Endothelial cell of umbilical vein (primary cell): ENCODE data around the gene VSTM4. TPM values are rescaled to one million over a fixed set of nuclear protein-coding genes. Genes with fewer than 3 reads are reported as not detected.

Source experiments
- BruUV-seq: library from RNA; stranded (reverse); fragments of 400-500 nt; replicated peaks from 2 replicates; lab custom pipeline; 2021; lab: Mats Ljungman, UMichigan
- CTCF ChIA-PET: fragments of 300-600, 350-600 bp; sonication (Branson Sonifier 250); formaldehyde crosslinking; loops from one replicate; lab custom pipeline; 2021; ENCODE audit warnings: antibody characterized with exemption, inconsistent platforms; lab: Charles Lee
- POLR2A ChIA-PET: fragments of 300-600, 350-600 bp; sonication (Branson Sonifier 250); formaldehyde crosslinking; loops from one replicate; lab custom pipeline; 2021; ENCODE audit warnings: antibody characterized with exemption, inconsistent platforms; lab: Charles Lee
- DNase-seq: peaks from one replicate; pipeline ENCODE4 v3.0.0-alpha.2; 2011; ENCODE audit warnings: low read depth, low spot score
- FAIRE-seq: peaks from 2 replicates; lab custom pipeline; 2011; peaks lifted over from hg19 to GRCh38; lab: Jason Lieb, UNC
- H2AFZ ChIP-seq: 2 replicates; pipeline ENCODE4 v1.6.0; 2012; ENCODE audit warnings: low read depth, low read length, control low read depth, inconsistent platforms
- H3K27ac ChIP-seq: 2 replicates; pipeline ENCODE4 v1.5.1; 2011; ENCODE audit warnings: low read depth, mild to moderate bottlenecking, control low read depth, low read length, moderate library complexity; ENCODE audit not compliant: insufficient read depth
- H3K27me3 ChIP-seq, 2 experiments: 2 replicates each; pipeline versions ENCODE4 v1.6.0 to v1.6.1; 2011; ENCODE audit warnings: low read length in 2 of 2, mixed read lengths in 1 of 2; ENCODE audit not compliant: control insufficient read depth in 2 of 2, insufficient read depth in 2 of 2
- H3K36me3 ChIP-seq, 2 experiments: 2 replicates in 1 of 2; 3 replicates in 1 of 2; pipeline ENCODE4 v1.5.1; 2011; ENCODE audit warnings: low read length in 2 of 2, mild to moderate bottlenecking in 1 of 2, moderate library complexity in 1 of 2; ENCODE audit not compliant: control insufficient read depth in 2 of 2, insufficient read depth in 2 of 2; ENCODE audit errors: extremely low read depth in 1 of 2
- H3K4me1 ChIP-seq: 3 replicates; pipeline ENCODE4 v1.5.1; 2011; ENCODE audit warnings: mild to moderate bottlenecking, low read length; ENCODE audit not compliant: control insufficient read depth, insufficient read depth; ENCODE audit errors: extremely low read depth
- H3K4me2 ChIP-seq: 2 replicates; pipeline ENCODE4 v1.6.1; 2011; ENCODE audit warnings: low read length, control low read depth, mixed read lengths; ENCODE audit not compliant: insufficient read depth
- H3K4me3 ChIP-seq, 3 experiments: fragments of 200-600 bp in 1 of 3; sonication (generic), shearing (Covaris generic) in 1 of 3; replicated peaks in 1 of 3; 2 replicates each; pipeline ENCODE4 v1.5.1; 2011 to 2016; ENCODE audit warnings: control low read depth in 3 of 3, low read length in 3 of 3, mild to moderate bottlenecking in 2 of 3, inconsistent platforms in 1 of 3, low read depth in 1 of 3, moderate library complexity in 1 of 3; ENCODE audit not compliant: insufficient read depth in 1 of 3
- H3K79me2 ChIP-seq: 2 replicates; pipeline ENCODE4 v1.6.0; 2012; ENCODE audit warnings: low read length, inconsistent platforms; ENCODE audit not compliant: control insufficient read depth, insufficient read depth
- H3K9ac ChIP-seq: replicated peaks from 2 replicates; pipeline ENCODE3; 2011; ENCODE audit warnings: low read length, control low read depth; ENCODE audit not compliant: insufficient read depth; ENCODE audit errors: extremely low read depth
- H3K9me1 ChIP-seq: replicated peaks from 3 replicates; pipeline ENCODE4 v1.6.0; 2011; ENCODE audit warnings: mild to moderate bottlenecking, low read length; ENCODE audit not compliant: control insufficient read depth, insufficient read depth; ENCODE audit errors: extremely low read depth
- H3K9me3 ChIP-seq: replicated peaks from 2 replicates; pipeline ENCODE4 v1.5.1; 2012; ENCODE audit warnings: low read length, inconsistent platforms; ENCODE audit not compliant: control insufficient read depth, insufficient read depth
- H4K20me1 ChIP-seq: replicated peaks from 2 replicates; pipeline ENCODE3; 2011; ENCODE audit warnings: mild to moderate bottlenecking, low read length; ENCODE audit not compliant: control insufficient read depth, insufficient read depth; ENCODE audit errors: extremely low read depth
- EZH2 ChIP-seq: IDR thresholded peaks from 2 replicates; pipeline ENCODE4 v1.6.1; 2012; ENCODE audit warnings: borderline replicate concordance, low read depth, mild to moderate bottlenecking, moderate library complexity, low read length, inconsistent platforms; ENCODE audit not compliant: severe bottlenecking
- FOS ChIP-seq: IDR thresholded peaks from 2 replicates; pipeline ENCODE4 v1.6.1; 2011; ENCODE audit warnings: mild to moderate bottlenecking, low read length, moderate library complexity, borderline replicate concordance; ENCODE audit not compliant: insufficient read depth
- GATA2 ChIP-seq: IDR thresholded peaks from 2 replicates; pipeline ENCODE4 v1.7.0; 2011; ENCODE audit warnings: low read depth, mild to moderate bottlenecking, moderate library complexity, mixed read lengths, low read length; ENCODE audit not compliant: insufficient read length, insufficient read depth
- JUN ChIP-seq: IDR thresholded peaks from 2 replicates; pipeline ENCODE4 v1.6.1; 2011; ENCODE audit warnings: borderline replicate concordance, low read depth; ENCODE audit not compliant: insufficient read length, insufficient read depth
- MYC ChIP-seq: IDR thresholded peaks from one replicate; pipeline ENCODE4 v1.6.1; 2011; ENCODE audit warnings: mild to moderate bottlenecking, low read depth, low read length
- POLR2A ChIP-seq: IDR thresholded peaks from 2 replicates; pipeline ENCODE4 v1.6.1; 2012; ENCODE audit warnings: low read depth, mild to moderate bottlenecking, control low read depth, low read length
- POLR2AphosphoS5 ChIP-seq: IDR thresholded peaks from 2 replicates; pipeline ENCODE4 v1.6.1; 2012; ENCODE audit warnings: low read depth, mild to moderate bottlenecking, control low read depth, low read length, moderate library complexity; ENCODE audit not compliant: insufficient read depth
- dilution Hi-C: fragments of 300-500 bp; cut with MboI; formaldehyde crosslinking; loops from one replicate; pipeline ENCODE4 v1.15.0; 2019; ENCODE audit warnings: low sequenced_read_pairs; ENCODE audit not compliant: extremely low pct_ligation_motif_present
- intact Hi-C: fragments of 100-400 bp; cut with micrococcal nuclease; formaldehyde crosslinking; loops from one replicate; pipeline ENCODE4 v1.10.0; 2022
- polyA plus RNA-seq, 4 experiments: library from polyadenylated mRNA; depleted of rRNA in 3 of 4; stranded (reverse) in 3 of 4; unstranded in 1 of 4; fragments of >200 nt; gene quantifications; 2 replicates each; pipeline versions ENCODE4 v1.2.1 to v1.2.3, GENCODE V29; 2011 to 2012; ENCODE audit warnings: missing spikeins in 1 of 4
- total RNA-seq: library from RNA; stranded (reverse); gene quantifications from 2 replicates; pipeline ENCODE4 v1.2.3, GENCODE V29; 2021
- TF ChIP-seq, protein P1 (sequence below), 2 donors: IDR thresholded peaks; 1 replicate in 1 of 2; 2 replicates in 1 of 2; pipeline ENCODE4 v1.5.1; 2011; ENCODE audit warnings: low read length in 2 of 2, mild to moderate bottlenecking in 2 of 2, moderate library complexity in 2 of 2, control low read depth in 1 of 2, inconsistent platforms in 1 of 2, low read depth in 1 of 2; ENCODE audit not compliant: insufficient read depth in 1 of 2; ENCODE audit errors: extremely low read depth in 1 of 2

The VSTM4 gene
- total and polyA plus RNA-seq, 2 donors (not counting 3 experiments of a cell fraction or from before 2014, with no cell fraction given), result 0.07 TPM

DNA sequence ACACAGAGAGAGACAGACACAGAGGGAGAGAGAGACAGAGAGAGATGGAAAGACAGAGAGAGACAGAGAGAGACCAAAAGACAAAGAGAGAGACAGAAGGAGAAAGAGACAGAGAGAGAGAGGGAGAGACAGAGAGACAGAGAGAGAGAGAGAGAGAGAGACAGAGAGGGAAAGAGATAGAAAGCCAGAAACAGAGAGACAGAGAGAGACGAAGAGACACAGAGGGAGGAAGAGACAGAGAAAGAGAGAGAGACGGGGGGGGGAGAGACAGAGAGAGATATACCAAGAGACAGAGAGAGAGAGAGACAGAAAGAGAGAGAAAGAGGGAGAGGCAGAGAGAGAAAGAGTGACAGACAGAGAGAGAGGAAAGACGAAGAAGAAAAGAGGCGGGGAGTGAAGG, 10.2 kb downstream of the VSTM4 start:
- CTCF ChIA-PET, result no interaction called here
- no peaks in the 10 kb centered on the region for H3K4me1 ChIP-seq

DNA sequence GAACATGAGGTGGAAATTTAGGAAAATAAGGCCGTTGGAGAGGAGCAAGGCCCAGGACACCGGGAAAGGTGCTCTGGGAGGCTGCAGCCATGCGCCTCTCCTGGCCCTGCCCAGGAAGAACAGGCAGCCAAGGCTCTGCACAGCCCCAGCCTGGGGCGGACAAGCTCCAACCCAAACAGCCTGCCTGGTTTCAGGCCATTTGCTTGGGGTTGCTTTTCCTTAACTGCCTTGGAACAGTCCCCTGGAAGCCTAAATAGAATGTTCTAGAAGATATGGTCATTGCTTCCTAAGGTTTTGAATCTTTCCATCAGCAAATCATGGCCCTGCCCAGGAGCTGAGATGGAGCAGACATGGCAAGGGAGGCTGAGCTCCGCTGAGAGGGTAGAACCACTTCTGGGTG, 11.0 kb downstream of the VSTM4 start:
- Histone ChIP-seq H3K4me2 (no peak overlapping the region), H2AFZ (no peak overlapping the region), H3K79me2 (no peaks in the 10 kb centered on the region), H3K27ac (no peak overlapping the region), H4K20me1 (no peaks in the 10 kb centered on the region), H3K36me3 (no peaks in the 10 kb centered on the region), H3K27me3 (peaks cover 0 to 2% of the 10 kb centered on the region in 2 experiments), H3K9ac (no peak overlapping the region), H3K4me3 (no peak overlapping the region), H3K4me1 (no peaks in the 10 kb centered on the region), H3K9me1 (no peaks in the 10 kb centered on the region), H3K9me3 (no peaks in the 10 kb centered on the region)
- no TSS peak for BruUV-seq
- CTCF ChIA-PET, result no interaction called here
- intact Hi-C loops, result no loop called here
- POLR2A ChIA-PET, result no interaction called here
- DNase-seq (no peak), FAIRE-seq (no peak)
- TF ChIP-seq, protein P1, sequence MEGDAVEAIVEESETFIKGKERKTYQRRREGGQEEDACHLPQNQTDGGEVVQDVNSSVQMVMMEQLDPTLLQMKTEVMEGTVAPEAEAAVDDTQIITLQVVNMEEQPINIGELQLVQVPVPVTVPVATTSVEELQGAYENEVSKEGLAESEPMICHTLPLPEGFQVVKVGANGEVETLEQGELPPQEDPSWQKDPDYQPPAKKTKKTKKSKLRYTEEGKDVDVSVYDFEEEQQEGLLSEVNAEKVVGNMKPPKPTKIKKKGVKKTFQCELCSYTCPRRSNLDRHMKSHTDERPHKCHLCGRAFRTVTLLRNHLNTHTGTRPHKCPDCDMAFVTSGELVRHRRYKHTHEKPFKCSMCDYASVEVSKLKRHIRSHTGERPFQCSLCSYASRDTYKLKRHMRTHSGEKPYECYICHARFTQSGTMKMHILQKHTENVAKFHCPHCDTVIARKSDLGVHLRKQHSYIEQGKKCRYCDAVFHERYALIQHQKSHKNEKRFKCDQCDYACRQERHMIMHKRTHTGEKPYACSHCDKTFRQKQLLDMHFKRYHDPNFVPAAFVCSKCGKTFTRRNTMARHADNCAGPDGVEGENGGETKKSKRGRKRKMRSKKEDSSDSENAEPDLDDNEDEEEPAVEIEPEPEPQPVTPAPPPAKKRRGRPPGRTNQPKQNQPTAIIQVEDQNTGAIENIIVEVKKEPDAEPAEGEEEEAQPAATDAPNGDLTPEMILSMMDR (IDR thresholded peaks at IDR 0.05; ENCODE audit: extremely low read depth in 1 of 2, insufficient read depth in 1 of 2, low read depth in 1 of 2, low read length in 2 of 2), result no peak
- TF ChIP-seq JUN (no peak), FOS (no peak), GATA2 (no peak), POLR2A (no peak), MYC (no peak), POLR2AphosphoS5 (no peak)
- dilution Hi-C loops, result no loop called here

More for the DNA sequence above, 10.2 kb downstream of the VSTM4 start:
- FAIRE-seq, result no peak
- dilution Hi-C loops (no loop called here), intact Hi-C loops (no loop called here)
- H3K9me1 ChIP-seq, result no peaks in the 10 kb centered on the region
- no peak overlapping the region for H3K4me3 ChIP-seq
- H3K79me2 ChIP-seq, result no peaks in the 10 kb centered on the region
- H3K9me3 ChIP-seq, result no peaks in the 10 kb centered on the region
- H4K20me1 ChIP-seq, result no peaks in the 10 kb centered on the region
- H2AFZ ChIP-seq, result no peak overlapping the region
- BruUV-seq, result no TSS peak
- peaks cover 0 to 2% of the 10 kb centered on the region in 2 experiments for H3K27me3 ChIP-seq
- POLR2A ChIA-PET, result no interaction called here
- no peaks in the 10 kb centered on the region for H3K36me3 ChIP-seq
- no peak for TF ChIP-seq JUN
- no peak for TF ChIP-seq GATA2
- TF ChIP-seq FOS, result no peak
- no peak for TF ChIP-seq POLR2AphosphoS5
- TF ChIP-seq, protein P1 (IDR thresholded peaks at IDR 0.05; ENCODE audit: extremely low read depth in 1 of 2, insufficient read depth in 1 of 2, low read depth in 1 of 2, low read length in 2 of 2), result no peak
- TF ChIP-seq EZH2, result no peak
- no peak for TF ChIP-seq POLR2A
- TF ChIP-seq MYC, result no peak
- H3K4me2 ChIP-seq, result no peak overlapping the region
- DNase-seq, result no peak
- H3K9ac ChIP-seq, result no peak overlapping the region
- H3K27ac ChIP-seq, result no peak overlapping the region
